Gastrocnemius medialis (tissue), 4 donors: ENCODE measurements around the gene MADCAM1.

Experiments used
- CTCF ChIP-seq, 5 experiments: fragments of 450-650 bp in 3 of 5; fragments of 200-600 bp in 2 of 5; sonication (generic) in 2 of 5; IDR thresholded peaks in 4 of 5; conservative IDR thresholded peaks in 1 of 5; 1 replicate in 4 of 5; 2 replicates in 1 of 5; pipeline ENCODE4 v1.5.1; 2016 to 2019; ENCODE audit warnings: antibody characterized with exemption in 5 of 5, mild to moderate bottlenecking in 3 of 5, moderate library complexity in 3 of 5
- POLR2A ChIP-seq, 2 donors: fragments of 450-650 bp; IDR thresholded peaks; one replicate each; pipeline ENCODE4 v1.6.1; 2017; ENCODE audit warnings: antibody characterized with exemption in 2 of 2, mild to moderate bottlenecking in 2 of 2, moderate library complexity in 2 of 2

- no peak for TF ChIP-seq CTCF (IDR thresholded peaks at IDR 0.05 in 4 of 5, conservative IDR thresholded peaks at IDR 0.05 in 1 of 5)
- TF ChIP-seq POLR2A (IDR thresholded peaks at IDR 0.05): no peak
These were observed 40.3 kb upstream of the MADCAM1 start for GRCh38 chr19:455851-456546.
